Measurements from ENCODE around the gene FOXA2.

The FOXA2 gene

GRCh38 chr20:22583773-22584521 is 425 bp downstream of the FOXA2 start:
- DNase-seq = peak; percentile 39

GRCh38 chr20:22582964-22583772 is 1.2 kb downstream of the FOXA2 start:
- peak; percentile 8 for DNase-seq

- peak; percentile 36 for DNase-seq
Measured at GRCh38 chr20:22582386-22582963, 1.9 kb downstream of the FOXA2 start.

- no peak for DNase-seq
Measured at GRCh38 chr20:22581437-22582385, 2.7 kb downstream of the FOXA2 start.

- DNase-seq = no peak
Measured at GRCh38 chr20:22579711-22580697, 4.4 kb downstream of the FOXA2 start.

DNA sequence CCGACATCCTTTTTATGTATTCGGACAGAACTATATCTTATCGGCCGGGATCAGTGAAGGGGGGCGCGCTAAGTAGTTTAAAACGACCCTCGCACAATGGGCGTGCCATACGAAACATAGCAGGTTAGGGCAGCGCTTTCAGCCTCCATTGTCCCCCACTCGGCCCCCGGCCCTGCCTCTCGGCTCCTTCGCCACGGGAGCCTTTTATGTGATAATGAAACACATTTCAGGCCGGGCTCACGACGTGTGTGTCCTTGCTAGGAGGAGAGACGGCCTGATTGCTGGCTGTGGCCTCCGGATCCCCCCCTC is 5.3 kb downstream of the FOXA2 start:
- DNase-seq = no peak

- no peak for DNase-seq
Measured at GRCh38 chr20:22578221-22579118, 5.9 kb downstream of the FOXA2 start.

DNA sequence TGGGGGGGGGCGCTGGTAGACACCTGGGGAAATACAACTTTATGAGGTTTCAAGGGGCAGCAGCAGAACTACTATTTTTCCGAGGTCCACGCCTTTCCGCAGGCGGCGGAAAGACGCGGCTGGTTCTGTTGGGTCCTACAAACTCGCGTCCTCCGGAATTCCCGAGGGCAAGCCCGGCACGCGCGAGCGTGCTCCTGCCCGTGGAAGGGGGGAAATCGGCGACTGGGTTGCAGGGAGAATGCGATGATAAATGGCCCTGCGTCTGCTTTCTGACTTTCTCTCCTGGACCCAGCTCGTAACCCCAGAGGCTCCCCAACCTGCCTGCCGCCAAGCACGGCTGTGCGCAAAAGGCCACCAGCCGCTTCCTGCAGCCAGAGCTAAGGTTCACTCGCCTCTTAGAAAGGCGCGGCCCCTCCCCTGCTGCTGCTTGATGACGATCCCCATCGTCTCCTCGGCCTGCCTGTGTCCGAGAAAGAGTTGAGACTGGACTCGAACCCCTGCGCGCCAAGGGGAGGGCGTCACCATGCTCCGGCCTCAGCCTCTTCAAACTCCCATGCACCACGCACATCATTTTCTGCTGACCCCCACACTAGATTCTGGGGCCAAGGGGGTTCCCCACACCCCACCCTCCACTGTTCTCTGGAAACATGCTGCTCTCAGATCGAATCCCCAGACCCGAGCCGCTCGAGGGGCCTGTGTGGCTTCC is 6.7 kb downstream of the FOXA2 start:
- no peak for DNase-seq

DNA sequence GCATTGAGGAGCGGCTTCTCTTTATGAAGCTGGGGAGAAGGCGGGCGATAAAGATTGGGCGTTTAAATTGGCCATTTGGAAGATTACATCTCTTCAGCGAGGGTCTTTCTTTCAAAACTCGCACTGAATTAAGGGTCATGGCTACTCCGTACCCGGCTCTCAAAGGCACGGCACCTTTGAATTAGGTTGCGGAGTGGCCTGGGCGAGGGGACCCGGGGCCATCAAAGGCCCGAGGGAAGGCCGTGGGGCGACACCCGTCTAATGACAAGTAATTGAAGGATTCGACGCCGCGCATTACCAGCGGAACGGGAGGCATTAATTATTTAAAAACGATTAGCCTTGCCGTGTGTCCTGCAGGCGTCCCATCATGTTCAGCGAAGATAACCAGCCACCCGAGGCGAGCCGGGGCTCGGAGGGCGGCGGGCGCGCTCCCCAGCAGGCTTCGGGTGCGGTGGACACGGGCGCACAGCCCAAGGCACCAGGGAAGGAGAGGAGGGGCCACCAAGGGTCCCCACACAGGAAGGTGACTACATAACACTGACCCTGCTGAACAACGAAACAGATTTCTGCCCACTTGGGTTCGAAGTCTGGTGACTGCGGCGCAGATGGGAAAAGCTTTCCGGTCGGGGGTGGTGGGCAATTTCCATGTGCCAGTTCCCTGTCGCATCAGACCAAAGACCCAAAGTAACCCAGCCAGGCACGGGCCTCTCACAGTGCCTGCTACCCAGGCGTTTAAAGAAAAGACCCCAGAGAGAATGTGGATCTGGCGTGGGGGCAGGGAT is 7.4 kb downstream of the FOXA2 start:
- DNase-seq = no peak

- no peak for DNase-seq
Measured at GRCh38 chr20:22576273-22576672, 8.1 kb downstream of the FOXA2 start.

DNA sequence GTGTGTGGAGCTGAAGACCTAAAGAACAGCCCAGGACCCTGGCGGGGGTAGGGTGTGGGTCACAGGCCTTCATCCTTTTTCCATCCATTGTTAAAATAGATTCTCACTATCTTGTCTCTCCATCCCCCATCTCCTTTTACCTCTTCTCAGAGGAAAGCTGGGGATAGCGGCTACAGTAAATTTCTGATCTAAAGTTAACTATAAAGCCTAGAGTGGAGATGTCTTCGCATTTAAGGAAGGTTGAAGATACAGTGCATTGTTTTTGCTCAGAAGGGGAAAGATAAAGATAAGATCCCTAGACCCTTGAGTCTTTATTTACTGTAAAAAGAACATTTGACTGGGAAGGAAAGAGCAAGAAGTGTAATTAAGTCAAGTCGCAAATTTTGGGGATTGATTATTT is 8.6 kb downstream of the FOXA2 start:
- no peak for DNase-seq

DNA sequence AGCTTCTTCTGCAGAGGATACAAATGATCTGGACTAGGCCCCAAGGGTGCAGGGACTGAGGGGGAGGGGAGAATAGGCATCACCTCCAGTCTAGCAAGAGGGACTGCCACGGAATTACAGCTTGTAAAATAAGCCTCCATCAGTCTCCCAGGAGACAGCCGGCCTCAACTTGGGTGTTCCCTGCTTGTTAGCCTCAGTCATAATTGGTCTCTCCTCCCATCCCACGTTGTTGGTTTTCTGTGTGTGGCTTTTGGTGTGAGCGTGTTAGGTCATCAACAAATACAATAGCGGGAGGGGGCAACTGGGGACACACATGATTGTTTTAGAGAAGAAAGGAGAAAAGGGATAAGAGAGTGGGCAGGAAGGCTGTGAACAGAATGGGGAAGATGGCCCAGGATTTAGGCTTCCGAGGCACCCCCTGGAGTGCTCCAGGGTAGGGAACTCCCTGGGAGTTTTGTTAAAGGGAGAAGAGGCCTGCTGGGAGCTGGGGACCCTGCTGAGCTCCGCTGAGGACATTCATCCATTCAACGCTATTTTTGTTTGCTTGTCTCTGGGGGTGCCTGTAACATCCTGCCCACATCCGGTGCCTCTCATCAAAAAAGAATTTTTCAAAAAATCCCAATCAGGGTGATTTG is 9.2 kb downstream of the FOXA2 start:
- no peak for DNase-seq

- no peak for DNase-seq
Measured at GRCh38 chr20:22574545-22575086, 9.8 kb downstream of the FOXA2 start.

DNA sequence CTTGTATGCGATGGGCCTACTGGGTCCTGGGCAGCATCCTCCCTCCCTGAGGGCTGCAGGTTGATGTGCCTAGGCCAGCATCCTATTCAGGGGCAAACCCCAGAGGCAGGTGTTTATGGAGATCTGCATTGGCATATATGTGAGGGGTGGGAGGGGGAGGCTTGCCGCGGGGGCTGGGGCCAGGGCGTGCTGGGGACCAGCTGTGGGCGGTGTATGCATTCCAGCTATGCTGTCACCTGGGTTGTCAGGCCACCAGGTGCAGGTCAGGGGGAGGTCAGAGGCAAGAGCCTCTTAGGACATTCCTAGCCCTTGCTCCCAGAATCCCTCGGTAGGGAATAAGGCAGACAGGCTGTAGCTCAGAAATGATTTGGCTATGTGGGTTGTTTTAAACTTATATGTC is 11.9 kb downstream of the FOXA2 start:
- DNase-seq = no peak

DNA sequence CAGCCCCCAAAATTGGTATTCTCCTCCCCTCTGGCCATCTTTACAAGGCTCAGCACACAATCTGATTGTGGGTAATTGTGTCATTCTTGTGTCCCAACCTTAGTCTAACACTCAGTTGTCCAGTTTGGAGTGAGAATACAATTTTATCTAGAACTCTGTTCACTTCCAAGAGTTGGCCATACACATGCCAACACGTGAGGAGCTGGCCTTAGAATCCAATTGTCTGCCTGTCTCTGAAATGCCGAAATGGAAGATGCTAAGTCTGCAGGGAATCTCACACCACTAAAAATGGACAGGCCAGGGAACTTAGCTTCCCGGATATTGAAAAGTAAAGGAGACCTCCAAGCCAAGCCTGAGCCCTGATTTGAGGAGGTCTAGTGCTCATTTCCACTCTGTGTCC is 12.3 kb downstream of the FOXA2 start:
- DNase-seq = no peak

DNA sequence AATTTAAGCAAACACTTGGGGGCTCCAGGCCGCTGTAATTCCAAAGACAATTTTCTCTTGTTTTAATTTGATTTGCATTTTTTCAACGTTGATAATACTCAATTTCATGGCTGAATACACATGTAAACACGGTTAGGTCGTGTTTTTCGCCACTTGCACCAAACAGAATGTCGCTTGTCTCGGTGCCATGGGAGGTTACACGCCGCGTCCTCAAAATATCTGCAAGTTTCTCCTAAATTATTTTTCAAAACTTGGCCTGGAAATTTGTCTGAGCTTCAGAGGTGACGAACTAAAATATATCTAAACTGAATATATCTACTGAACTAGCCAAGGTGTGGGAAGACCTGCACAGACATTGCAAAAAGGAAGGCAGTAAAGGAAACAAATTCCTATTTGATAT is 15.0 kb downstream of the FOXA2 start:
- DNase-seq = no peak

- no peak for DNase-seq
Measured at GRCh38 chr20:22568872-22569344, 15.5 kb downstream of the FOXA2 start.

Measured in NCI-H1105 treated with DMSO at 0.1 percent for 48 hours (cell line).